Coronary artery (tissue), 2 donors: ENCODE results near the gene MAFF.
"Not testable (repeated sequence)": the region's sequence is repeated elsewhere in the genome, so short reads cannot be mapped to it uniquely, and the experiment has no call there.

Experiments
- DNase-seq: peaks from one replicate; pipeline ENCODE4 v3.0.0-alpha.2; 2017; ENCODE audit warnings: low spot score
- H3K27ac ChIP-seq, 2 donors: fragments of 200-600 bp; sonication (generic); one replicate each; pipeline ENCODE4 v1.5.1; 2016 to 2019
- H3K4me3 ChIP-seq: fragments of 200-600 bp; sonication (generic); 2 replicates; pipeline ENCODE4 v1.5.1; 2016; ENCODE audit warnings: mild to moderate bottlenecking, moderate library complexity
- CTCF ChIP-seq: fragments of 200-600 bp; sonication (generic); IDR thresholded peaks from one replicate; pipeline ENCODE4 v1.5.1; 2019; ENCODE audit warnings: antibody characterized with exemption

Gene MAFF

GRCh38 chr22:38228873-38229740 lies 27.3 kb downstream of the MAFF start:
- H3K4me3 ChIP-seq = no peak overlapping the region
- DNase-seq = no peak
- TF ChIP-seq CTCF = no peak
- peak overlapping the region; percentile 78 to 82 for H3K27ac ChIP-seq

DNA sequence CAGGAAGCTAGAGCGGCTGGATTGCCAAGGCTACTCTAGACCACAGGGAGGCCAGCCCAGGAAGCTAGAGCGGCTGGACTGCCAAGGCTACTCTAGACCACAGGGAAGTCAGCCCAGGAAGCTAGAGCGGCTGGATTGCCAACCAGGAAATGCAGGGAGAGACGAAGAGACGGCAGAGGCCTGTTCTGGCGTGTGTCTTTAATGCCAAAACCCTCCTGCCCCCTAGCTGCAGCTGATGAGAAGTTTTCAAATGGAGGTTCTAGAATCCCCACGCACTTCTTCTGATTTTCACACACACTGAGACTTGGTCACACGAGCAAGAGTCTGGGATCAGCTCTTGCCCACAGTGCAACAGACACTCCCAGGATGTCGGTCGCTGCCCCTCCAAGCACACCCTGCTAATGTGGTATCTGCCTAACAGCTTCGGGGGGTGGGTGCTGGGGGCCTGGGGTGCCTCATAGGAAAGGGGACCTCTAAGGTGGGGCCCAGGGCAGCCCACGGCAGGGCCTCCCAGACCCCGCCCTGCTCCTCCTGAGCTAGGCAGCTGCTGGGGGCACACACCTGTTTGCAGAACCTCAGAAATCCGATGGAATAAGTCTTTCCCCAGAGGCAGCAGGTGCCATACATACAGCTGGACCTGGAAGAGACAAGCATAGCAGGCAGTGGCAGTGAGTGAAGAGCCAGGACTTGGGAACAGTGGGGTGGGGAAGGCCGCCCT lies 28.5 kb downstream of the MAFF start:
- DNase-seq = no peak
- no peak for TF ChIP-seq CTCF
- Histone ChIP-seq H3K27ac (peak overlapping the region; percentile 18 to 34), H3K4me3 (no peak overlapping the region)

DNA sequence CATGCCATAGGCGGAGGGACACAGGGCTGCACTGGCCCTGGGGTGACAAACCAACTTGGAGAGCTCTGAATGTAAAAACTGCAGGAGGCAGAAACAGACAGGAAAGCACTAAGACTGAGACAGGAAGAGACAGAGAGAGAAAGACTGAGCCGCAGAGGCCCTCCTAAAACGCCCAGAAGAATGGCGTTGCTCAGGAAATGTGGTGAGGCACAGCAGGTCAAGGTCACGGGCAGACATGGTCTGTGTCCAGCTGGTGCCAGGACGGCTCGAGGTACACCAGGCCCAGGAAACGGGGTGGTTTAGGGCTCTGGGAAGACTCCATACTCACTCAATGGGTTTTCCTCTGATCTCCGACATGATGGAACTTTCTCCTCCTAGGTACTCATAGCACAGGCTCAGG lies 29.1 kb downstream of the MAFF start:
- TF ChIP-seq CTCF = no peak
- no peak for DNase-seq
- peak overlapping the region; percentile 18 to 34 for H3K27ac ChIP-seq
- no peak overlapping the region for H3K4me3 ChIP-seq

- Histone ChIP-seq H3K27ac (no peak overlapping the region), H3K4me3 (no peak overlapping the region)
- no peak for TF ChIP-seq CTCF
- DNase-seq = no peak
These were observed 30.4 kb downstream of the MAFF start for GRCh38 chr22:38232196-38232595.

DNA sequence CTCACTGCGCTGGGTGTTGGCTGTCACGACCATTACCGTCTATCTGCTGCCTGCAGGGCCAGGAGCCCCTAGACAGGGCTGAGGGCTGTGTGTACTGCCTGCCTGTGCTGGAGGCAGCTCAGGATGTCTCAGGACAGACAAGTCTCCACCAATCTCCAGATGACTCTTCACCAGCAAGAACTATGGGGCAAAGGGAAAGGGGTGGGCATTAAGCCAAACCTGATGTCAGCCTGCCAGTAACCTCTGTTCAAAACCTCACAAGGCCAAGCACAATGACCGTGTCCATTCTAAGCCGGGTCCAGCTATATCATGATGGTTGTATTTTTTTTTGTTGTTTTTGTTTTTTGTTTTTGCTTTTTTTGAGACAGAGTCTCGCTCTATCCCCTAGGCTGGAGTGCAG lies 31.6 kb downstream of the MAFF start:
- Histone ChIP-seq H3K27ac (peak overlapping the region in 1 of 2 donors; percentile 25), H3K4me3 (no peak overlapping the region)
- no peak for DNase-seq
- TF ChIP-seq CTCF = no peak

- not testable (repeated sequence) for DNase-seq, H3K27ac ChIP-seq, H3K4me3 ChIP-seq
These were observed 32.1 kb downstream of the MAFF start for GRCh38 chr22:38233856-38234255.

DNA sequence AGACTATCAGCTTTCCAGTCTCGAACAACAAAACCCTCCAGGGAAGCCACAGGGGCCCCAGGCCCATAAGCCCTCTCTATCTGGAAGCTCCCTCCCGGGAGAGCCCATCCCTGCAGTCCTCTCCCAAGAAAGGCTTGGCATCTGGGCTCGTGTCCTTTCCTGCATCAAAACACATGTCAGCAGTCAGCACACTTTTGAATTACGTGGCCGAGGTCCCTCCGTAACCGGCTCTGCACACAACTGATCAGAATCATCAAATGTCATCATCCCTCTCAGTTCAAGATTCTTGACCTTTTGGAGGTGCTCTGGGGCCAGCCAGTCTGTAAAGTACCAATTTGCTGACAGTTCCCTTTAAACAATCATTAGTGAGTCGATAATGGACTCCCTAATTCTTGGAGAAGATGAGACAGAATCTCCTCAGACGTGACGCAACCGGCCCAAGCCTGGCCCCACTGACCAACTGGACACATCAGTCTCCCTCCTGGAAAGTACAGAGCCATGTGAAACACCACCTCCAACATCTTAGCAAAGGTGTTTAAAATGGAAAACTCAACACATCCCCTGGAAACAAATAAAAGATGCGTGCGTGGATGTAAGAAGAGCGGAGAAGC lies 33.6 kb downstream of the MAFF start:
- no peak for TF ChIP-seq CTCF
- Histone ChIP-seq H3K27ac (no peak overlapping the region), H3K4me3 (no peak overlapping the region)
- DNase-seq = no peak
